Measurements from ENCODE around the gene CCDC141.

- TF ChIP-seq HOXA7 (CRISPR knock-in tag; IDR thresholded peaks at IDR 0.05), result no peak
- no peak for TF ChIP-seq RAD21 (conservative IDR thresholded peaks at IDR 0.05 in 1 of 2, IDR thresholded peaks at IDR 0.05 in 1 of 2)
- TF ChIP-seq CHD4 (IDR thresholded peaks at IDR 0.05; ENCODE audit: borderline replicate concordance), result no peak
- TF ChIP-seq POLR2A (IDR thresholded peaks at IDR 0.05; ENCODE audit: low read length), result no peak
Measured at GRCh38 chr2:179082697-179083096, 32.8 kb upstream of the CCDC141 start.

Measured in A549 (cell line).